RWPE1 (cell line): ENCODE results near the gene EFNA2.

Experiments used
- CTCF ChIA-PET: fragments of 350-600 bp; sonication (Branson Sonifier 250); formaldehyde crosslinking; extraction: SDS; loops from one replicate; lab custom pipeline; 2021; lab: Yijun Ruan, JAX
- POLR2A ChIA-PET: fragments of 400-600 bp; formaldehyde crosslinking; extraction: SDS; loops from one replicate; lab custom pipeline; 2020; ENCODE audit warnings: antibody characterized with exemption; ENCODE audit not compliant: low non-redundant PET; lab: Yijun Ruan, JAX
- DNase-seq: peaks from one replicate; pipeline ENCODE4 v3.0.0; 2012; ENCODE audit warnings: low spot score
- H3K27ac ChIP-seq: fragments of 450-650 bp; 2 replicates; pipeline ENCODE4 v1.5.1; 2017
- TF ChIP-seq, protein P1 (sequence below): fragments of 450-650 bp; conservative IDR thresholded peaks from 2 replicates; pipeline ENCODE4 v1.5.1; 2017; ENCODE audit warnings: low read depth, mild to moderate bottlenecking

EFNA2 gene

DNA sequence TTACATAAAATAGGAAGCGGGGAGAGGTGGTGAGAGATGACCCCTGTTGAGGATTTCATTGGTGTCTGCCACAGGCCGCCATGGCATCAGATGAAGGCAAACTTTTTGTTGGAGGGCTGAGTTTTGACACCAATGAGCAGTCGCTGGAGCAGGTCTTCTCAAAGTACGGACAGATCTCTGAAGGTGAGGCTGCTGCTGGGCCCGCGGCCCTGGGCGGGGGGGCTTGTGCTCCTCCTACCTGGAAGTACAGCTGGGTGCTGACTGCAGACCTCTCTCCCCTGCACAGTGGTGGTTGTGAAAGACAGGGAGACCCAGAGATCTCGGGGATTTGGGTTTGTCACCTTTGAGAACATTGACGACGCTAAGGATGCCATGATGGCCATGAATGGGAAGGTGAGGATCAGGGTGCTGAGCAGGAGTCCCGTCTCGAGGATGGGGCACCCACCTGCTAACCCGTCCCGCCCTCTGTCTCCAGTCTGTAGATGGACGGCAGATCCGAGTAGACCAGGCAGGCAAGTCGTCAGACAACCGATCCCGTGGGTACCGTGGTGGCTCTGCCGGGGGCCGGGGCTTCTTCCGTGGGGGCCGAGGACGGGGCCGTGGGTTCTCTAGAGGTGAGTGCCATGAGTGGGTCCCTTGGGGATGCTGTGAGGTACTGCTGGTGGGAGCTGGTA is 14.7 kb upstream of the EFNA2 start:
- no peak for DNase-seq
- TF ChIP-seq, protein P1, sequence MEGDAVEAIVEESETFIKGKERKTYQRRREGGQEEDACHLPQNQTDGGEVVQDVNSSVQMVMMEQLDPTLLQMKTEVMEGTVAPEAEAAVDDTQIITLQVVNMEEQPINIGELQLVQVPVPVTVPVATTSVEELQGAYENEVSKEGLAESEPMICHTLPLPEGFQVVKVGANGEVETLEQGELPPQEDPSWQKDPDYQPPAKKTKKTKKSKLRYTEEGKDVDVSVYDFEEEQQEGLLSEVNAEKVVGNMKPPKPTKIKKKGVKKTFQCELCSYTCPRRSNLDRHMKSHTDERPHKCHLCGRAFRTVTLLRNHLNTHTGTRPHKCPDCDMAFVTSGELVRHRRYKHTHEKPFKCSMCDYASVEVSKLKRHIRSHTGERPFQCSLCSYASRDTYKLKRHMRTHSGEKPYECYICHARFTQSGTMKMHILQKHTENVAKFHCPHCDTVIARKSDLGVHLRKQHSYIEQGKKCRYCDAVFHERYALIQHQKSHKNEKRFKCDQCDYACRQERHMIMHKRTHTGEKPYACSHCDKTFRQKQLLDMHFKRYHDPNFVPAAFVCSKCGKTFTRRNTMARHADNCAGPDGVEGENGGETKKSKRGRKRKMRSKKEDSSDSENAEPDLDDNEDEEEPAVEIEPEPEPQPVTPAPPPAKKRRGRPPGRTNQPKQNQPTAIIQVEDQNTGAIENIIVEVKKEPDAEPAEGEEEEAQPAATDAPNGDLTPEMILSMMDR: no peak
- CTCF ChIA-PET: interaction anchor here (0.6 to 1.4 kb wide), 2 partner anchors 27 to 73 kb away, joined by 3 to 6 read pairs; no protein-coding TSS in a partner anchor
- peak overlapping the region; percentile 100 for H3K27ac ChIP-seq
- POLR2A ChIA-PET: no interaction called here

DNA sequence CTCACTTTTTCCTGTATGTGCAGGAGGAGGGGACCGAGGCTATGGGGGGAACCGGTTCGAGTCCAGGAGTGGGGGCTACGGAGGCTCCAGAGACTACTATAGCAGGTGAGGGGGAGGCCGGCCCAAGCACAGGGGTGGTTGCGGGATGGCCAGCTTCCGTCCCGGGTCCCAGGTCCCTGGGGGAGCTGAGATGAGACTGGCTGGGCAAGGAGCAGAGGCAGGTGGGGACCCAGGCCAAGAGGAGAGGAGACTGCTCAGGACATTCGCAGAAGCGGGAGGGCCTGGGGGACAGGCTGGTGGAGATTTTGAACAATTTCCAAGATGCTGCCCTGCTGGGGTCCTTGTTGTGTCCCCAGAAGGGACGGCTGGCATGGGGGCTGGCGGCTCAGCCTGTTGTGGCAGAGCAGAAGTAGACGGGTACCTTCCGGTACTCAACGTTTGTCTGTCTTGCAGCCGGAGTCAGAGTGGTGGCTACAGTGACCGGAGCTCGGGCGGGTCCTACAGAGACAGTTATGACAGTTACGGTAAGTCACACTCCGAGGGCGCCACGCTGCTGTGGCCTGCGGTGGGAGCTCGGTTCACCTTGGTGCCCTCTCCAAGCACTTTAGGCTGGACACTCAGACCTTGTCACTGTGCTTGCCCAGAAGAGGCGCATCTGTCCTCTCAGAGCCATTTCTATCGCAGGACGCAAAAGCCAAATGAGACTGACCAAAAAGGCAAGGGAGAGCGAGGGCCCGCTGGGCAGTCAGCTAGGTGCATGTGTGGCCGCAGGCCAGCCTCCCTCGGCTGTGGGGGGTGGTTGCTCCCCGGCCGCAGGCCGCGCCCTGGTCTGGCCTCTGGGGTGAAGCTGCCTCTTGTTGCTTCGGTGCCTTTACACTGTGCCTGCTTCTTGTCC is 13.9 kb upstream of the EFNA2 start:
- ChIA-PET POLR2A (no interaction called here), CTCF (interaction anchor here (0.6 to 1.4 kb wide), 5 partner anchors 11 to 72 kb away, joined by 3 to 7 read pairs (median 5); no protein-coding TSS in a partner anchor)
- TF ChIP-seq, protein P1: no peak
- peak overlapping the region; percentile 100 for H3K27ac ChIP-seq
- DNase-seq: no peak

DNA sequence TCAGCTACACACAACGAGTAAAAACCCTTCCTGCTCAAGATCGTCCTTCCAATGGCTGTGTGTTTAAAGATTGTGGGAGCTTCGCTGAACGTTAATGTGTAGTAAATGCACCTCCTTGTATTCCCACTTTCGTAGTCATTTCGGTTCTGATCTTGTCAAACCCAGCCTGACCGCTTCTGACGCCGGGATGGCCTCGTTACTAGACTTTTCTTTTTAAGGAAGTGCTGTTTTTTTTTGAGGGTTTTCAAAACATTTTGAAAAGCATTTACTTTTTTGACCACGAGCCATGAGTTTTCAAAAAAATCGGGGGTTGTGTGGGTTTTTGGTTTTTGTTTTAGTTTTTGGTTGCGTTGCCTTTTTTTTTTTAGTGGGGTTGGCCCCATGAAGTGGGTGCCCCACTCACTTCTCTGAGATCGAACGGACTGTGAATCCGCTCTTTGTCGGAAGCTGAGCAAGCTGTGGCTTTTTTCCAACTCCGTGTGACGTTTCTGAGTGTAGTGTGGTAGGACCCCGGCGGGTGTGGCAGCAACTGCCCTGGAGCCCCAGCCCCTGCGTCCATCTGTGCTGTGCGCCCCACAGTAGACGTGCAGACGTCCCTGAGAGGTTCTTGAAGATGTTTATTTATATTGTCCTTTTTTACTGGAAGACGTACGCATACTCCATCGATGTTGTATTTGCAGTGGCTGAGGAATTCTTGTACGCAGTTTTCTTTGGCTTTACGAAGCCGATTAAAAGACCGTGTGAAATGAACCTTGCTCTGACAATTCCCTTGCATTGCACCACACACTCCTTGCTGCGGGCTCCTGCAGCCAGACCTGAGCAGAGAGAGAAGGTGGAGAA is 13.0 kb upstream of the EFNA2 start:
- CTCF ChIA-PET: interaction anchor here (0.6 to 1.7 kb wide), 6 partner anchors 10 to 88 kb away, joined by 4 to 11 read pairs (median 6); no protein-coding TSS in a partner anchor
- H3K27ac ChIP-seq: peak overlapping the region; percentile 100

DNA sequence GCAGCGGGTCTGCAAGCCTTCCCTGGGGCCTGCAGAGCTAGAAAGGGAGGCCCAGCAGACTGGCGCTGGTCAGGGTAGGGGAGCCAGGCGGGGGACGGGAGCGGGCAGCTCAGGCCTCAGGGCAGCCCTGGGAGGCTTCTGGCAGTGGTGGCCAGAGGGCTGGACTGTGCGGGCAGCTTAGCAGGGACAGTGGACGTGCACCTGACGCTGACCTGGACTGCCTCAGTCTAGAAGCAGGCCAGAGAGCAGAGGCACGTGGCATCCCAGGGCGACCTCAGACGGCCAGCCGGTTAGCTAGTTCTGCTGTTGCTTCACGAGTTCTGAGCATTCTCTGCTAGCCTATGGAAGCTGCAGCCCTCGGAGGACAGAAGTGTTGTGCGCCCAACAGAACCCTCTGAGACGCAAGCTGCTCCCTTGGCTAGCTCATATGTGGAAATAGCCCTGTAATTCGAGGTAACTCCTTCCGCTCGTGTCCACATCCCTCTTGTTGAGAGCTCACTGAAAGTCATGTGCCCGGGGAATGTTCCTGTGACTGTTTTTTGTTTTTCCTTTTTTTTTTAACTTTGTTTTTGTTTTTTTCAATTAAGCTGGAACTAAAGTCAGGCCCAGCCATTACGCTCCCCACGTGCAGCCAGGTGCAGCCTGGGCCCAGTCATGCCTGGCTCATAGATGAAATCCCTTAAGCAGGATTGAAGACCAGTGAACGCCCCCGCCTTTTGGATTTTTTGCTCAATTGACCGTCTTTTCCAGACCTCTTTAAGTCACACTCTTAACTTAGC is 12.2 kb upstream of the EFNA2 start:
- DNase-seq: no peak
- TF ChIP-seq, protein P1: no peak
- POLR2A ChIA-PET: interaction anchor here (0.9 to 1.1 kb wide), 2 partner anchors 9 to 21 kb away, joined by 3 read pairs; no protein-coding TSS in a partner anchor
- H3K27ac ChIP-seq: peak overlapping the region; percentile 100
- CTCF ChIA-PET: interaction anchor here (0.6 to 1.7 kb wide), 7 partner anchors 24 to 674 kb away, joined by 3 to 11 read pairs (median 4); no protein-coding TSS in a partner anchor

More for the DNA sequence above, 13.0 kb upstream of the EFNA2 start:
- DNase-seq: no peak
- POLR2A ChIA-PET: interaction anchor here (0.9 to 1.1 kb wide), 2 partner anchors 8 to 20 kb away, joined by 3 read pairs; no protein-coding TSS in a partner anchor
- TF ChIP-seq, protein P1: no peak

DNA sequence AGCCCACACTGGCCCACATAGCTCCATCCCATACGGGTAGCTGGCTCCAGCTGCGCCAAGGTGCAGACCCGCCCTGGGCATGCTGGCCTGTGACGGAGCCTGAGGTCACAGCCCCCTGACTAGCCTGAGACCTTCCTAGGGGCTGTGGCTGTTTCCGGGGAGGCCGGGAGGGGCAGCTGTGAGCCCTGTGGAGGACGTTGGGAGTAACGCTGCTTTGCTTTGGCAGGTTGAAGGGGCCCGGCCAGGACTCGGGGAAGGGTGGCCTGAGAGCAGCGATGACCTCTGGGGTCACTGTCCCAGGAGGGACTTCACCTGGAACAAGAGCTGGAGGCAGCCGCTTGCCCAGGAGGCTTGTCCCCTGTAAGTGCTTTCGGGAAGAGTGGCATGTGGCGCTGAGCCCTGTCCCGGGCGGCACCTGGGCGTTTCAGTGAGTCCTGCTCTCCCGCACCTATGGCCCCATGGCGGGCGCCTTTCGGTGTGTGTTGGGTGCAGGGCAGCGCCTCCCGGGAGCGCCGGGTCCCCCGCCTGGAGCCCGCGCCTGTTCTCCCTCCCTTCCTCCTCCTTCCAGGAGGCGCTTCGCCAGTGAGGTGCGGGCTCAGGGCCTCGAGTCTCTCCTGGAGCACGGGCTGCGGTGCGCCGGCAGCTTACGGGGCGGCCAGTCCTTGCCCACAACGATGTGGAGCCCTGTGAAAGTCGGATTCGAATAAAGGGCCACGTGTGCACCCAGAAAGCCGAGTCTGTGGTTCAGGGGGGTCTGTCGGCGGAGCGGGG is 11.4 kb upstream of the EFNA2 start:
- H3K27ac ChIP-seq: peak overlapping the region; percentile 100
- CTCF ChIA-PET: interaction anchor here (0.6 to 1.7 kb wide), 6 partner anchors 25 to 674 kb away, joined by 3 to 11 read pairs (median 4); no protein-coding TSS in a partner anchor
- POLR2A ChIA-PET: no interaction called here
- TF ChIP-seq, protein P1: no peak
- DNase-seq: no peak
